Measurements from ENCODE around the gene OGFOD3. TPM values are rescaled to one million over a fixed set of nuclear protein-coding genes. Genes with fewer than 3 reads are reported as not detected.
"Not testable (repeated sequence)": the region's sequence is repeated elsewhere in the genome, so short reads cannot be mapped to it uniquely, and the experiment has no call there.

The OGFOD3 gene
- polyA plus RNA-seq (2012; ENCODE audit: low read depth, missing spikeins): 9.9 TPM

- FAIRE-seq: peak; percentile 93
- TF ChIP-seq POU2F2 (IDR thresholded peaks at IDR 0.05; ENCODE audit: low read depth, low read length) (peak; percentile 25; the same call in 1 of the 2 replicates), SPI1 (IDR thresholded peaks at IDR 0.05; ENCODE audit: low read depth, low read length) (no peak), POLR2A (IDR thresholded peaks at IDR 0.05; ENCODE audit: low read depth, low read length) (peak; percentile 47; the same call in 1 of the 2 replicates), PAX5 (IDR thresholded peaks at IDR 0.05; ENCODE audit: insufficient read depth, low read length, severe bottlenecking) (peak; percentile 61), POLR2AphosphoS5 (IDR thresholded peaks at IDR 0.05; ENCODE audit: low read depth, low read length) (peak; percentile 47; the same call in 1 of the 2 replicates), TAF1 (IDR thresholded peaks at IDR 0.05; ENCODE audit: low read depth, low read length) (peak; percentile 56; the same call in 1 of the 2 replicates)
- peak; percentile 93 for DNase-seq (ENCODE audit: insufficient read length, low spot score)
Observed at GRCh38 chr17:82418001-82418986, at the start of gene OGFOD3, which contains the start of gene HEXD. OGFOD3 (minus strand) TSS chr17:82418586; CDS start chr17:82418485, 101 bp downstream. HEXD (plus strand) TSS chr17:82418347; CDS start chr17:82419800, 1,453 bp downstream.

- DNase-seq (ENCODE audit: insufficient read length, low spot score) (no peak), FAIRE-seq (no peak)
- no peak for TF ChIP-seq TAF1 (IDR thresholded peaks at IDR 0.05; ENCODE audit: low read depth, low read length)
Observed at GRCh38 chr17:82465023-82465603, 46.7 kb upstream of the OGFOD3 start.

- TF ChIP-seq POLR2AphosphoS5 (IDR thresholded peaks at IDR 0.05; ENCODE audit: low read depth, low read length) (no peak), POU2F2 (IDR thresholded peaks at IDR 0.05; ENCODE audit: low read depth, low read length) (no peak), PAX5 (IDR thresholded peaks at IDR 0.05; ENCODE audit: insufficient read depth, low read length, severe bottlenecking) (no peak), POLR2A (IDR thresholded peaks at IDR 0.05; ENCODE audit: low read depth, low read length) (no peak)
- DNase-seq (ENCODE audit: insufficient read length, low spot score) (no peak), FAIRE-seq (no peak)
Observed at GRCh38 chr17:82464567-82464929, 46.2 kb upstream of the OGFOD3 start.

- FAIRE-seq: no peak
- TF ChIP-seq SPI1 (IDR thresholded peaks at IDR 0.05; ENCODE audit: low read depth, low read length) (no peak), PAX5 (IDR thresholded peaks at IDR 0.05; ENCODE audit: insufficient read depth, low read length, severe bottlenecking) (no peak), POLR2AphosphoS5 (IDR thresholded peaks at IDR 0.05; ENCODE audit: low read depth, low read length) (no peak), POLR2A (IDR thresholded peaks at IDR 0.05; ENCODE audit: low read depth, low read length) (no peak), POU2F2 (IDR thresholded peaks at IDR 0.05; ENCODE audit: low read depth, low read length) (no peak), TAF1 (IDR thresholded peaks at IDR 0.05; ENCODE audit: low read depth, low read length) (no peak)
- DNase-seq (ENCODE audit: insufficient read length, low spot score): no peak
Observed at GRCh38 chr17:82463925-82464566, 45.7 kb upstream of the OGFOD3 start.

GRCh38 chr17:82463391-82463790 lies 45.0 kb upstream of the OGFOD3 start:
- TF ChIP-seq PAX5 (IDR thresholded peaks at IDR 0.05; ENCODE audit: insufficient read depth, low read length, severe bottlenecking): no peak
- TF ChIP-seq POLR2AphosphoS5 (IDR thresholded peaks at IDR 0.05; ENCODE audit: low read depth, low read length): no peak
- FAIRE-seq (no peak), DNase-seq (ENCODE audit: insufficient read length, low spot score) (no peak)

- no peak for DNase-seq (ENCODE audit: insufficient read length, low spot score)
- no peak for FAIRE-seq
- TF ChIP-seq PAX5 (IDR thresholded peaks at IDR 0.05; ENCODE audit: insufficient read depth, low read length, severe bottlenecking) (no peak), POLR2A (IDR thresholded peaks at IDR 0.05; ENCODE audit: low read depth, low read length) (no peak), POU2F2 (IDR thresholded peaks at IDR 0.05; ENCODE audit: low read depth, low read length) (no peak), SPI1 (IDR thresholded peaks at IDR 0.05; ENCODE audit: low read depth, low read length) (no peak), TAF1 (IDR thresholded peaks at IDR 0.05; ENCODE audit: low read depth, low read length) (no peak), POLR2AphosphoS5 (IDR thresholded peaks at IDR 0.05; ENCODE audit: low read depth, low read length) (no peak)
Observed at GRCh38 chr17:82461827-82462524, 43.6 kb upstream of the OGFOD3 start.

GRCh38 chr17:82459936-82460335 lies 41.5 kb upstream of the OGFOD3 start:
- DNase-seq (ENCODE audit: insufficient read length, low spot score); FAIRE-seq: not testable (repeated sequence)

GRCh38 chr17:82458885-82459424 lies 40.6 kb upstream of the OGFOD3 start:
- DNase-seq (ENCODE audit: insufficient read length, low spot score): no peak
- FAIRE-seq: peak; percentile 45
- TF ChIP-seq POLR2AphosphoS5 (IDR thresholded peaks at IDR 0.05; ENCODE audit: low read depth, low read length): no peak
- no peak for TF ChIP-seq PAX5 (IDR thresholded peaks at IDR 0.05; ENCODE audit: insufficient read depth, low read length, severe bottlenecking)
- TF ChIP-seq SPI1 (IDR thresholded peaks at IDR 0.05; ENCODE audit: low read depth, low read length): 0 out of 2 replicates have a peak, but pooled peaks have one; percentile 18
- TF ChIP-seq TAF1 (IDR thresholded peaks at IDR 0.05; ENCODE audit: low read depth, low read length): no peak; the same call in 1 of the 2 replicates
- no peak for TF ChIP-seq POLR2A (IDR thresholded peaks at IDR 0.05; ENCODE audit: low read depth, low read length)
- no peak for TF ChIP-seq POU2F2 (IDR thresholded peaks at IDR 0.05; ENCODE audit: low read depth, low read length)

Data from GM12891 (cell line).